ENCODE results near the gene SOD1. TPM values are rescaled to one million over a fixed set of nuclear protein-coding genes. Genes with fewer than 3 reads are reported as not detected.
"Not testable (repeated sequence)": the region's sequence is repeated elsewhere in the genome, so short reads cannot be mapped to it uniquely, and the experiment has no call there.

The SOD1 gene
- total RNA-seq, 1 donor from 2014 or later: 226 TPM

- intact Hi-C loops (cut with micrococcal nuclease): loop anchor here (5.0 kb wide), 1 partner anchor 458 kb away; no protein-coding TSS in a partner anchor
Measured at GRCh38 chr21:31654821-31655580, 4.5 kb upstream of the SOD1 start.

- intact Hi-C loops (cut with micrococcal nuclease): loop anchor here (5.0 kb wide), 1 partner anchor 459 kb away; no protein-coding TSS in a partner anchor
Measured at GRCh38 chr21:31656199-31657095, 3.0 kb upstream of the SOD1 start.

GRCh38 chr21:31658053-31658452 is 1.4 kb upstream of the SOD1 start:
- intact Hi-C loops (cut with micrococcal nuclease): loop anchor here (2.0 to 5.0 kb wide), 3 partner anchors 99 to 621 kb away; partner anchors contain the start of gene MIS18A

GRCh38 chr21:31659286-31659535 is 282 bp upstream of the SOD1 start:
- intact Hi-C loops (cut with micrococcal nuclease): loop anchor here (1.0 to 5.0 kb wide), 5 partner anchors 73 to 620 kb away; partner anchors contain the start of genes MIS18A and SCAF4

GRCh38 chr21:31660259-31660565 is 719 bp downstream of the SOD1 start:
- intact Hi-C loops (cut with micrococcal nuclease): no loop called here

- intact Hi-C loops (cut with micrococcal nuclease): no loop called here
Measured at GRCh38 chr21:31660591-31660990, 1.1 kb downstream of the SOD1 start.

GRCh38 chr21:31663584-31664249 is 4.2 kb downstream of the SOD1 start:
- intact Hi-C loops (cut with micrococcal nuclease): no loop called here

- intact Hi-C loops (cut with micrococcal nuclease): no loop called here
Measured at GRCh38 chr21:31665397-31665796, 5.9 kb downstream of the SOD1 start.

- intact Hi-C loops (cut with micrococcal nuclease): not testable (repeated sequence)
Measured at GRCh38 chr21:31665869-31666268, 6.4 kb downstream of the SOD1 start.

- intact Hi-C loops (cut with micrococcal nuclease): no loop called here
Measured at GRCh38 chr21:31666445-31667010, 7.0 kb downstream of the SOD1 start.

GRCh38 chr21:31667132-31667531 is 7.6 kb downstream of the SOD1 start:
- intact Hi-C loops (cut with micrococcal nuclease): no loop called here

- intact Hi-C loops (cut with micrococcal nuclease): no loop called here
Measured at GRCh38 chr21:31667639-31668038, 8.1 kb downstream of the SOD1 start.

- intact Hi-C loops (cut with micrococcal nuclease): no loop called here
Measured at GRCh38 chr21:31668651-31669491, 9.4 kb downstream of the SOD1 start.

GRCh38 chr21:31670070-31670469 is 10.6 kb downstream of the SOD1 start:
- intact Hi-C loops (cut with micrococcal nuclease): no loop called here

GRCh38 chr21:31671146-31671716 is 11.7 kb downstream of the SOD1 start:
- intact Hi-C loops (cut with micrococcal nuclease): no loop called here

GRCh38 chr21:31671931-31672330 is 12.4 kb downstream of the SOD1 start:
- intact Hi-C loops (cut with micrococcal nuclease): no loop called here

- intact Hi-C loops (cut with micrococcal nuclease): no loop called here
Measured at GRCh38 chr21:31673321-31673912, 13.9 kb downstream of the SOD1 start.

- intact Hi-C loops (cut with micrococcal nuclease): no loop called here
Measured at GRCh38 chr21:31675318-31675717, 15.8 kb downstream of the SOD1 start.

GRCh38 chr21:31675960-31676359 is 16.5 kb downstream of the SOD1 start:
- intact Hi-C loops (cut with micrococcal nuclease): no loop called here

GRCh38 chr21:31677047-31677446 is 17.6 kb downstream of the SOD1 start:
- intact Hi-C loops (cut with micrococcal nuclease): no loop called here

All from T-helper 2 cell treated with Interferon-gamma antibody and Interleukin-4, amounts not matched to agents 100 ng/mL and 5 ng/mL, for 36 hours (primary cell).